SU-DHL-6 (cell line): ENCODE measurements around the gene GIPC3.

Experiments
- H2AFZ ChIP-seq: fragments of 200-600 bp; sonication (generic); 2 replicates; pipeline ENCODE4 v1.6.1; 2014; ENCODE audit warnings: low read depth, mild to moderate bottlenecking, moderate library complexity, mixed read lengths, antibody characterized with exemption, low read length; ENCODE audit not compliant: severe bottlenecking
- H3F3A ChIP-seq: fragments of 200-600 bp; shearing (Covaris generic); 2 replicates; pipeline ENCODE4 v1.6.0; 2016; ENCODE audit warnings: antibody characterized with exemption, mild to moderate bottlenecking; ENCODE audit not compliant: insufficient read depth
- H3K27ac ChIP-seq: fragments of 200-600 bp; sonication (generic); 2 replicates; pipeline ENCODE4 v1.5.1; 2016; ENCODE audit warnings: low read depth, mild to moderate bottlenecking, low read length, moderate library complexity, mixed read lengths
- H3K27me3 ChIP-seq: fragments of 200-600 bp; sonication (generic), shearing (Covaris generic); 2 replicates; pipeline ENCODE4 v1.6.0; 2014; ENCODE audit warnings: mild to moderate bottlenecking, low read length
- H3K36me3 ChIP-seq: fragments of 200-600 bp; sonication (generic); 2 replicates; pipeline ENCODE4 v1.6.1; 2014; ENCODE audit warnings: mild to moderate bottlenecking, low read length, mixed read lengths
- H3K4me2 ChIP-seq: fragments of 300-600, 200-600 bp; shearing (Covaris generic), sonication (generic); 2 replicates; pipeline ENCODE4 v1.6.0; 2014; ENCODE audit warnings: low read length, low read depth, mild to moderate bottlenecking; ENCODE audit not compliant: poor library complexity, severe bottlenecking
- H3K4me3 ChIP-seq: fragments of 200-600 bp; sonication (generic); 2 replicates; pipeline ENCODE4 v1.5.1; 2014; ENCODE audit warnings: antibody characterized with exemption, low read length, mild to moderate bottlenecking, mixed read lengths; ENCODE audit not compliant: insufficient read depth, poor library complexity, severe bottlenecking
- H3K79me2 ChIP-seq: fragments of 200-600 bp; sonication (generic); 2 replicates; pipeline ENCODE4 v1.6.1; 2014; ENCODE audit warnings: mild to moderate bottlenecking, low read length, moderate library complexity; ENCODE audit not compliant: insufficient read depth
- H3K9ac ChIP-seq: fragments of 200-600 bp; sonication (generic); 2 replicates; pipeline ENCODE4 v1.7.0; 2014; ENCODE audit warnings: mild to moderate bottlenecking, low read length
- H3K9me2 ChIP-seq: fragments of 200-600 bp; sonication (generic); replicated peaks from 2 replicates; pipeline ENCODE4 v1.6.1; 2014; ENCODE audit warnings: low read length; ENCODE audit not compliant: insufficient read depth
- H3K9me3 ChIP-seq: fragments of 200-600 bp; sonication (generic); 2 replicates; pipeline ENCODE4 v1.6.1; 2014; ENCODE audit warnings: low read length, mixed read lengths; ENCODE audit not compliant: insufficient read depth
- H4K20me1 ChIP-seq: fragments of 200-600 bp; sonication (generic); 2 replicates; pipeline ENCODE4 v1.6.1; 2014; ENCODE audit warnings: low read depth, mild to moderate bottlenecking, antibody characterized with exemption, low read length, moderate library complexity, mixed read lengths
- CTCF ChIP-seq: fragments of 200-600 bp; sonication (generic); IDR thresholded peaks from one replicate; pipeline ENCODE4 v1.5.1; 2017; ENCODE audit warnings: antibody characterized with exemption, mild to moderate bottlenecking, low read length, moderate library complexity; ENCODE audit not compliant: insufficient read depth, poor library complexity, severe bottlenecking
- EZH2phosphoT487 ChIP-seq: fragments of 200-600 bp; sonication (generic), shearing (Covaris generic); conservative IDR thresholded peaks from 2 replicates; pipeline ENCODE4 v1.6.1; 2018; ENCODE audit warnings: mild to moderate bottlenecking, antibody characterized with exemption, low read length, moderate library complexity, mixed read lengths

The GIPC3 gene

GRCh38 chr19:3618811-3619630 lies 33.7 kb downstream of the GIPC3 start:
- no peaks in the 10 kb centered on the region for H3K9me2 ChIP-seq
- no peak overlapping the region for H3K4me2 ChIP-seq
- H3K9ac ChIP-seq, result no peak overlapping the region
- no peaks in the 10 kb centered on the region for H4K20me1 ChIP-seq
- no peaks in the 10 kb centered on the region for H3K27me3 ChIP-seq
- peaks cover 3% of the 10 kb centered on the region; the same call in 1 of the 2 replicates for H3K79me2 ChIP-seq
- H2AFZ ChIP-seq, result no peak overlapping the region
- H3F3A ChIP-seq, result no peaks in the 10 kb centered on the region
- no peak overlapping the region for H3K4me3 ChIP-seq
- no peaks in the 10 kb centered on the region for H3K9me3 ChIP-seq
- no peaks in the 10 kb centered on the region for H3K36me3 ChIP-seq
- no peak overlapping the region for H3K27ac ChIP-seq
- TF ChIP-seq EZH2phosphoT487 (no peak), CTCF (no peak)

GRCh38 chr19:3619631-3620012 lies 34.3 kb downstream of the GIPC3 start:
- Histone ChIP-seq H3K9ac (no peak overlapping the region), H3K27me3 (no peaks in the 10 kb centered on the region), H3K4me2 (no peak overlapping the region), H3K9me3 (no peaks in the 10 kb centered on the region), H4K20me1 (no peaks in the 10 kb centered on the region), H3K4me3 (no peak overlapping the region), H3F3A (no peaks in the 10 kb centered on the region), H3K36me3 (no peaks in the 10 kb centered on the region), H2AFZ (no peak overlapping the region), H3K9me2 (no peaks in the 10 kb centered on the region), H3K27ac (no peak overlapping the region), H3K79me2 (peaks cover 9% of the 10 kb centered on the region; the same call in 1 of the 2 replicates)
- no peak for TF ChIP-seq CTCF
- no peak for TF ChIP-seq EZH2phosphoT487

GRCh38 chr19:3620145-3620816 lies 35.0 kb downstream of the GIPC3 start:
- Histone ChIP-seq H3K9ac (no peak overlapping the region), H3K79me2 (peaks cover 15% of the 10 kb centered on the region), H3K4me3 (no peak overlapping the region), H3K36me3 (no peaks in the 10 kb centered on the region), H3K27me3 (no peaks in the 10 kb centered on the region), H4K20me1 (no peaks in the 10 kb centered on the region), H3K27ac (no peak overlapping the region), H3K4me2 (no peak overlapping the region), H3F3A (no peaks in the 10 kb centered on the region), H3K9me3 (no peaks in the 10 kb centered on the region), H3K9me2 (no peaks in the 10 kb centered on the region), H2AFZ (no peak overlapping the region)
- TF ChIP-seq CTCF, result no peak
- no peak for TF ChIP-seq EZH2phosphoT487
